OCI-LY7 (cell line): ENCODE results near the gene AK4. TPM values are rescaled to one million over a fixed set of nuclear protein-coding genes. Genes with fewer than 3 reads are reported as not detected.

Experiments
- BruUV-seq: library from RNA; stranded (reverse); fragments of 400-500 nt; replicated peaks from 2 replicates; lab custom pipeline; 2021; lab: Mats Ljungman, UMichigan
- CTCF ChIA-PET: fragments of 300-600 bp; sonication (Branson Sonifier 250); formaldehyde crosslinking; loops from one replicate; lab custom pipeline; 2022; ENCODE audit warnings: antibody characterized with exemption; ENCODE audit not compliant: unreplicated experiment; lab: Charles Lee
- POLR2A ChIA-PET: fragments of 300-600 bp; sonication (Branson Sonifier 250); formaldehyde crosslinking; loops from one replicate; lab custom pipeline; 2022; ENCODE audit warnings: antibody characterized with exemption; lab: Charles Lee
- DNase-seq: peaks from one replicate; pipeline ENCODE4 v3.0.0-alpha.2; 2015; ENCODE audit warnings: low spot score
- H2AFZ ChIP-seq: fragments of 200-600 bp; sonication (generic), shearing (Covaris generic); 2 replicates; pipeline ENCODE4 v1.6.1; 2014; ENCODE audit warnings: mild to moderate bottlenecking, antibody characterized with exemption, low read length, moderate library complexity
- H3K27ac ChIP-seq: fragments of 200-600 bp; sonication (generic); 2 replicates; pipeline ENCODE4 v1.5.1; 2014; ENCODE audit warnings: mixed run types, low read depth, mild to moderate bottlenecking, moderate library complexity, low read length, inconsistent platforms; ENCODE audit not compliant: poor library complexity, severe bottlenecking
- H3K36me3 ChIP-seq: fragments of 200-600 bp; sonication (generic); 2 replicates; pipeline ENCODE4 v1.6.1; 2014; ENCODE audit warnings: mild to moderate bottlenecking, antibody characterized with exemption, low read length, moderate library complexity, mixed read lengths; ENCODE audit not compliant: insufficient read depth
- H3K4me1 ChIP-seq: fragments of 200-600 bp; sonication (generic); 2 replicates; pipeline ENCODE4 v1.5.1; 2014; ENCODE audit warnings: mild to moderate bottlenecking, low read length; ENCODE audit not compliant: insufficient read depth, poor library complexity, severe bottlenecking
- H3K4me2 ChIP-seq: fragments of 200-600 bp; sonication (generic); 2 replicates; pipeline ENCODE4 v1.6.1; 2014; ENCODE audit warnings: mild to moderate bottlenecking, low read length
- H3K4me3 ChIP-seq: fragments of 200-600 bp; sonication (generic); 2 replicates; pipeline ENCODE4 v1.5.1; 2014; ENCODE audit warnings: mild to moderate bottlenecking, low read depth, low read length; ENCODE audit not compliant: poor library complexity, severe bottlenecking
- H3K79me2 ChIP-seq: fragments of 200-600 bp; sonication (generic); 2 replicates; pipeline ENCODE4 v1.6.1; 2016; ENCODE audit warnings: low read depth, mild to moderate bottlenecking, low read length, moderate library complexity, mixed read lengths; ENCODE audit not compliant: insufficient read depth
- H3K9me2 ChIP-seq: fragments of 200-600 bp; sonication (generic); 2 replicates; pipeline ENCODE4 v1.6.1; 2016; ENCODE audit warnings: mild to moderate bottlenecking, low read length, mixed read lengths; ENCODE audit not compliant: insufficient read depth
- H3K9me3 ChIP-seq: fragments of 200-600 bp; sonication (generic); 2 replicates; pipeline ENCODE4 v1.6.1; 2014; ENCODE audit warnings: mild to moderate bottlenecking, mixed run types, low read length, mixed read lengths
- H4K20me1 ChIP-seq: fragments of 200-600 bp; sonication (generic); 2 replicates; pipeline ENCODE4 v1.6.1; 2014; ENCODE audit warnings: mild to moderate bottlenecking, antibody characterized with exemption, low read length, moderate library complexity, mixed read lengths; ENCODE audit not compliant: insufficient read depth
- CTCF ChIP-seq: fragments of 200-600 bp; sonication (generic); conservative IDR thresholded peaks from 2 replicates; pipeline ENCODE4 v1.5.1; 2014; ENCODE audit warnings: mild to moderate bottlenecking, antibody characterized with exemption, low read length, moderate library complexity, mixed read lengths
- EZH2phosphoT487 ChIP-seq: fragments of 200-600 bp; sonication (generic); IDR thresholded peaks from 2 replicates; pipeline ENCODE4 v1.6.1; 2018; ENCODE audit warnings: low read depth, borderline replicate concordance, mild to moderate bottlenecking, mixed run types, antibody characterized with exemption, low read length, moderate library complexity, mixed read lengths
- intact Hi-C: fragments of 100-400 bp; cut with micrococcal nuclease; formaldehyde crosslinking; loops from one replicate; pipeline ENCODE4 v1.10.0; 2022; ENCODE audit not compliant: unreplicated experiment
- total RNA-seq, 2 experiments: library from RNA; depleted of rRNA in 1 of 2; stranded (reverse); fragments of >200 nt in 1 of 2; shearing (Covaris generic) in 1 of 2; gene quantifications; 2 replicates each; pipeline ENCODE4 v1.2.3, GENCODE V29; 2014 to 2022

The AK4 gene
- total RNA-seq, 2 experiments from 2014 or later: 0.16 to 1.4 TPM

- CTCF ChIA-PET: interaction anchor here (0.5 kb wide), 1 partner anchor 642 kb away, joined by 3 read pairs; no protein-coding TSS in a partner anchor
- Histone ChIP-seq H3K79me2 (no peaks in the 10 kb centered on the region), H3K4me3 (no peak overlapping the region), H3K27ac (no peak overlapping the region), H3K4me2 (no peak overlapping the region), H3K9me3 (no peaks in the 10 kb centered on the region), H3K4me1 (no peaks in the 10 kb centered on the region), H3K36me3 (no peaks in the 10 kb centered on the region), H4K20me1 (no peaks in the 10 kb centered on the region), H3K9me2 (no peaks in the 10 kb centered on the region), H2AFZ (no peak overlapping the region)
- BruUV-seq: no TSS peak
- intact Hi-C loops: no loop called here
- no peak for DNase-seq
- TF ChIP-seq EZH2phosphoT487 (no peak), CTCF (no peak)
- POLR2A ChIA-PET: no interaction called here
Observed at GRCh38 chr1:65146908-65147423, 1.0 kb upstream of the AK4 start.

- Histone ChIP-seq H3K27ac (no peak overlapping the region), H3K36me3 (no peaks in the 10 kb centered on the region), H3K4me1 (no peaks in the 10 kb centered on the region), H3K9me2 (no peaks in the 10 kb centered on the region), H3K4me2 (no peak overlapping the region), H3K79me2 (no peaks in the 10 kb centered on the region), H3K4me3 (no peak overlapping the region), H4K20me1 (no peaks in the 10 kb centered on the region), H3K9me3 (no peaks in the 10 kb centered on the region), H2AFZ (no peak overlapping the region)
- DNase-seq: no peak
- no TSS peak for BruUV-seq
- CTCF ChIA-PET: no interaction called here
- POLR2A ChIA-PET: no interaction called here
- TF ChIP-seq CTCF: no peak
- no peak for TF ChIP-seq EZH2phosphoT487
- intact Hi-C loops: no loop called here
Observed at GRCh38 chr1:65147424-65148177, 402 bp upstream of the AK4 start.
